RWPE1 (cell line): ENCODE measurements around the gene SATB2.

Experiments
- CTCF ChIA-PET: fragments of 350-600 bp; sonication (Branson Sonifier 250); formaldehyde crosslinking; extraction: SDS; loops from one replicate; lab custom pipeline; 2021; lab: Yijun Ruan, JAX
- POLR2A ChIA-PET: fragments of 400-600 bp; formaldehyde crosslinking; extraction: SDS; loops from one replicate; lab custom pipeline; 2020; ENCODE audit warnings: antibody characterized with exemption; ENCODE audit not compliant: low non-redundant PET; lab: Yijun Ruan, JAX
- DNase-seq: peaks from one replicate; pipeline ENCODE4 v3.0.0; 2012; ENCODE audit warnings: low spot score
- H3K27ac ChIP-seq: fragments of 450-650 bp; 2 replicates; pipeline ENCODE4 v1.5.1; 2017
- TF ChIP-seq, protein P1 (sequence below): fragments of 450-650 bp; conservative IDR thresholded peaks from 2 replicates; pipeline ENCODE4 v1.5.1; 2017; ENCODE audit warnings: low read depth, mild to moderate bottlenecking

SATB2 gene

DNA sequence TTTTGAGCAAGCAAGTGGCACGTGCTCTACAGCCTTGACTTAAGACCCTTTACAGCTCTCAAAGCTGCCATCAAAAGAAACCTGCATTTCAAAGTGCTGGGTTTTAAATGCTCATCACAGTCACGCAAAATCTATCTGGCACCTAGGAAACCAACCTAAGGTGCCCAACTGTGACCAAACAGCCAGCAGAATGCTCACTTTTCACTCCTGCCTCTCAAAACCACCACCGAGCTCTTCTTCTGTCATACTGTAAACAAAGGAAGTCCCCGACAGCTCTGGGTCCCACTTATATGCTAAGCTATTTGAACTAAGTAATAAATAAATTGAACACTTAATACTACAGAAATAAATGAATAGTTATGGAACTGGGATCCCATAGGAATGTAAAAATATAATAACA lies 33.6 kb downstream of the SATB2 start:
- no peak for DNase-seq
- TF ChIP-seq, protein P1, sequence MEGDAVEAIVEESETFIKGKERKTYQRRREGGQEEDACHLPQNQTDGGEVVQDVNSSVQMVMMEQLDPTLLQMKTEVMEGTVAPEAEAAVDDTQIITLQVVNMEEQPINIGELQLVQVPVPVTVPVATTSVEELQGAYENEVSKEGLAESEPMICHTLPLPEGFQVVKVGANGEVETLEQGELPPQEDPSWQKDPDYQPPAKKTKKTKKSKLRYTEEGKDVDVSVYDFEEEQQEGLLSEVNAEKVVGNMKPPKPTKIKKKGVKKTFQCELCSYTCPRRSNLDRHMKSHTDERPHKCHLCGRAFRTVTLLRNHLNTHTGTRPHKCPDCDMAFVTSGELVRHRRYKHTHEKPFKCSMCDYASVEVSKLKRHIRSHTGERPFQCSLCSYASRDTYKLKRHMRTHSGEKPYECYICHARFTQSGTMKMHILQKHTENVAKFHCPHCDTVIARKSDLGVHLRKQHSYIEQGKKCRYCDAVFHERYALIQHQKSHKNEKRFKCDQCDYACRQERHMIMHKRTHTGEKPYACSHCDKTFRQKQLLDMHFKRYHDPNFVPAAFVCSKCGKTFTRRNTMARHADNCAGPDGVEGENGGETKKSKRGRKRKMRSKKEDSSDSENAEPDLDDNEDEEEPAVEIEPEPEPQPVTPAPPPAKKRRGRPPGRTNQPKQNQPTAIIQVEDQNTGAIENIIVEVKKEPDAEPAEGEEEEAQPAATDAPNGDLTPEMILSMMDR: no peak
- no peak overlapping the region for H3K27ac ChIP-seq
- ChIA-PET CTCF (no interaction called here), POLR2A (no interaction called here)

- DNase-seq: no peak
- TF ChIP-seq, protein P1: no peak
- H3K27ac ChIP-seq: no peak overlapping the region
- CTCF ChIA-PET: no interaction called here
- POLR2A ChIA-PET: no interaction called here
Measured at GRCh38 chr2:199419428-199419827, 38.3 kb downstream of the SATB2 start.

DNA sequence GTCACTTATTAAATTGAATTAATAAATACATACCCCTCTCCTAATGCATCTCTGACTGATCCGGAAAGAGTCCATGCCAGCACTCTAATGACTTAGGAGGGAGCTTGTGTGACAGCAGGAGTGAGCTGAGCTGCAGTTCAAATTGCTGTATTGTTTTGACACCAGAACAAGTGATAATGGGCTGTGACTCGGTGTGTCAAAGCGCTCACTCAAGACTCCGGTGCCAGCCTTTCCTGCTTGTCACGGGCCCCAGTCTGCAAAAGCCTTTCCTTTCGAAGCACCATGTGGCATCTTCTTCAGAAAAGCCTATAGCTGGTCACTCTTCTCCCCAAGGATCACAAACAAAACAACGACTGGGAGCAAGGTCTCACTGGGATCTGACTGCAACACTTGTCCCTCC lies 43.3 kb downstream of the SATB2 start:
- TF ChIP-seq, protein P1: no peak
- H3K27ac ChIP-seq: no peak overlapping the region
- ChIA-PET CTCF (interaction anchor here (0.6 kb wide), 1 partner anchor 239 kb away, joined by 3 read pairs; no protein-coding TSS in a partner anchor), POLR2A (no interaction called here)
- DNase-seq: no peak

GRCh38 chr2:199414001-199414400 lies 43.7 kb downstream of the SATB2 start:
- POLR2A ChIA-PET: no interaction called here
- TF ChIP-seq, protein P1: no peak
- DNase-seq: no peak

GRCh38 chr2:199409759-199410529 lies 47.8 kb downstream of the SATB2 start:
- TF ChIP-seq, protein P1: no peak

More at GRCh38 chr2:199414001-199414400, 43.7 kb downstream of the SATB2 start:
- no peak overlapping the region for H3K27ac ChIP-seq
- CTCF ChIA-PET: interaction anchor here (0.6 kb wide), 1 partner anchor 238 kb away, joined by 3 read pairs; no protein-coding TSS in a partner anchor

DNA sequence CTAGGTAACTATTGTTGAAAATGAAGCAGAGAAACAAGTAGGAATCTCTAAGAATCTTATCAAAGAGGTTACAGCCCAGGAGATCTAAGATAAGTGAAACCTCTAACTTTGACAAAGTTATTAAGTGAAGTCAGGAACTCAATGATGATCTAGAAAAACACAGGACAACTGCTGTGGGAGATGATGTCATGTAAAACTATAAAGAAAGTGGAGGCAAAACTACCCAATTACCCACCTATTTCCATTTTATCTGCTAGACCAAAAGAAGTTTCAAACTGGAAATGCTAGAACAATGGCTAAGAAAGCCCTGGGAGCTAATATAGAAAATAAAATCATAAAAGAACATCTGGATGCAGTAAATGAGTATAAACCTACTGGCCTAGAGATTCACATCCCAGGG lies 50.3 kb downstream of the SATB2 start:
- ChIA-PET POLR2A (no interaction called here), CTCF (no interaction called here)
- TF ChIP-seq, protein P1: no peak

More at GRCh38 chr2:199409759-199410529, 47.8 kb downstream of the SATB2 start:
- ChIA-PET CTCF (interaction anchor here (0.6 to 0.7 kb wide), 2 partner anchors 17 to 1859 kb away, joined by 3 to 5 read pairs; no protein-coding TSS in a partner anchor), POLR2A (no interaction called here)
- DNase-seq: no peak
- H3K27ac ChIP-seq: no peak overlapping the region

More for the DNA sequence above, 50.3 kb downstream of the SATB2 start:
- DNase-seq: no peak
- no peak overlapping the region for H3K27ac ChIP-seq
